ENCODE measurements around the gene PCAT6. TPM values are rescaled to one million over a fixed set of nuclear protein-coding genes. Genes with fewer than 3 reads are reported as not detected.

PCAT6 gene
- total RNA-seq, 6 experiments from 2014 or later, result 0.49 to 0.86 TPM; not detected in 4

DNA sequence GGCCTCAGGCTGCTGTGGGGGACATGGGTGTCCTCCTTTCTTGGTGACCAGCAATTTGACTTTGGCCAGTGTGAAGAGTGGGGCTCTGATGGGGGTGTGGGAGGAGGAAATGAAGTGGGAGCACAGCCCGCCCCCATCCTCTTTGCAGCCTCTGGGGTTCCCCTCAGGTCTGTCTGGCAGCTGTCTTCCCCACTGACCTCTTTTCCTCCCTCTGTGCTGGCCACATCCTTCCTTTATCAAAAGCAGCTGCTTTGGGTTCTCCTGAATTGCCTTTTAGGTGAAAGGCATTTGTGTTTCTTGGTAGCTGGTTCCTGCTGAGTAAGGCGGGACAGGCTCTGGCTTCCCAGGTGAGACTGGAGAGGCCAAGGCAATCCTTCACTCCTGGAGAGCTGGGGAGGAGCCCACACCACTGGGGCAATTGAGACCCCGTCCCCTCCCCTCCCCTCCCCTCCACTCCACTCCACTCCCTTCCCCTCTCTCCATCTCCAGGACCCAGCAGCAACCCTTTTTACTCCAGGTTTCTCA, 24.9 kb downstream of the PCAT6 start:
- intact Hi-C loops (cut with DNase I), result no loop called here
- ATAC-seq, result no peak
- DNase-seq, result no peak
- H3K36me3 ChIP-seq, result no peaks in the 10 kb centered on the region
- no peaks in the 10 kb centered on the region for H3K9me3 ChIP-seq
- H3K4me1 ChIP-seq, result no peaks in the 10 kb centered on the region
- TF ChIP-seq, protein P1, sequence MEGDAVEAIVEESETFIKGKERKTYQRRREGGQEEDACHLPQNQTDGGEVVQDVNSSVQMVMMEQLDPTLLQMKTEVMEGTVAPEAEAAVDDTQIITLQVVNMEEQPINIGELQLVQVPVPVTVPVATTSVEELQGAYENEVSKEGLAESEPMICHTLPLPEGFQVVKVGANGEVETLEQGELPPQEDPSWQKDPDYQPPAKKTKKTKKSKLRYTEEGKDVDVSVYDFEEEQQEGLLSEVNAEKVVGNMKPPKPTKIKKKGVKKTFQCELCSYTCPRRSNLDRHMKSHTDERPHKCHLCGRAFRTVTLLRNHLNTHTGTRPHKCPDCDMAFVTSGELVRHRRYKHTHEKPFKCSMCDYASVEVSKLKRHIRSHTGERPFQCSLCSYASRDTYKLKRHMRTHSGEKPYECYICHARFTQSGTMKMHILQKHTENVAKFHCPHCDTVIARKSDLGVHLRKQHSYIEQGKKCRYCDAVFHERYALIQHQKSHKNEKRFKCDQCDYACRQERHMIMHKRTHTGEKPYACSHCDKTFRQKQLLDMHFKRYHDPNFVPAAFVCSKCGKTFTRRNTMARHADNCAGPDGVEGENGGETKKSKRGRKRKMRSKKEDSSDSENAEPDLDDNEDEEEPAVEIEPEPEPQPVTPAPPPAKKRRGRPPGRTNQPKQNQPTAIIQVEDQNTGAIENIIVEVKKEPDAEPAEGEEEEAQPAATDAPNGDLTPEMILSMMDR (IDR thresholded peaks at IDR 0.05), result no peak
- no peak for TF ChIP-seq POLR2A (IDR thresholded peaks at IDR 0.05)
- no peak overlapping the region for H3K4me3 ChIP-seq
- no peaks in the 10 kb centered on the region for H3K27me3 ChIP-seq
- H3K27ac ChIP-seq, result no peak overlapping the region
- WGBS (ENCODE audit: insufficient coverage, low coverage, low lambda C conversion rate, missing lambda C conversion rate), result 30% methylated on average over 2 of the region's 3 CpGs

DNA sequence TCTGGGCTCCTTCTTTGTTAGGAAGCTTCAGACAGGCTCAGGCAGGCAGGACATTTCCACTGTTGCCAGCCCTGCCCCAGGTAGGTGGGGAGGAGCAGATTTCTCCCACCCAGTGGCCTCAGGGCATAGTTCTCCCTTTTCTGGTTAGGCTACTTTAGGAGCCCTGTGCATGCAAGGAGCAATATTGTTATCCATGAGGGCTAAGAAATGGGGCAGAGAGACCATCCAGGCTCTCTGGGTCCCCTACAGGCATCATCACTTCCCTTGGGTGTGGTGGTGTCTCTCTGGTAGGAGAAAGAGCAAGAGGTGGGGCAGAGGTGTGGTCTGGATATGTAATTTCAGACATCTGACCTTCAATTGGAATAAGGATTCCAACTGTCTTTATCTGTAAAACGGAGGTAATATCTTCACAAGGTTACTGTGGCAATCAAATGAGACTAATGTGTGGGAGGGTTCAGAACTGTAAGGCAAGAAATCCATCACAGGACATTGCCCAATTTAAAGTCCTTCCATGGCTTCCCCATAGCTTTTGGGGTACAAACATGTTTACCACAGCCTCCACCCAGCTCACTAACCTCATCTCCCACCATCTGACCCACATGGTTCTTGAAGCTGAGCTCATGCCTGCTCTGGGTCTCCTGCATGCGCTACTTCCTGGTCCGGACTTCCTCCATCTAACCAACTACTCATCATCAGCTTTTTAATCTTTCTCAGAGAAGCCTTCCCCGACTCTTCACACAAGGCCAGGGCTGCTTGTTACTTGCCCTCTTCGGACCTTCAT, 26.1 kb downstream of the PCAT6 start:
- no peak overlapping the region for H3K4me3 ChIP-seq
- intact Hi-C loops (cut with DNase I), result no loop called here
- H3K27ac ChIP-seq, result no peak overlapping the region
- H3K4me1 ChIP-seq, result no peaks in the 10 kb centered on the region
- TF ChIP-seq, protein P1 (IDR thresholded peaks at IDR 0.05), result no peak
- TF ChIP-seq POLR2A (IDR thresholded peaks at IDR 0.05), result no peak
- H3K36me3 ChIP-seq, result no peaks in the 10 kb centered on the region
- WGBS (ENCODE audit: insufficient coverage, low coverage, low lambda C conversion rate, missing lambda C conversion rate), result 51% methylated on average over 5 of the region's 5 CpGs
- no peaks in the 10 kb centered on the region for H3K27me3 ChIP-seq
- peak in 1 of 4 donors; percentile 56 for ATAC-seq
- DNase-seq, result no peak
- H3K9me3 ChIP-seq, result no peaks in the 10 kb centered on the region

DNA sequence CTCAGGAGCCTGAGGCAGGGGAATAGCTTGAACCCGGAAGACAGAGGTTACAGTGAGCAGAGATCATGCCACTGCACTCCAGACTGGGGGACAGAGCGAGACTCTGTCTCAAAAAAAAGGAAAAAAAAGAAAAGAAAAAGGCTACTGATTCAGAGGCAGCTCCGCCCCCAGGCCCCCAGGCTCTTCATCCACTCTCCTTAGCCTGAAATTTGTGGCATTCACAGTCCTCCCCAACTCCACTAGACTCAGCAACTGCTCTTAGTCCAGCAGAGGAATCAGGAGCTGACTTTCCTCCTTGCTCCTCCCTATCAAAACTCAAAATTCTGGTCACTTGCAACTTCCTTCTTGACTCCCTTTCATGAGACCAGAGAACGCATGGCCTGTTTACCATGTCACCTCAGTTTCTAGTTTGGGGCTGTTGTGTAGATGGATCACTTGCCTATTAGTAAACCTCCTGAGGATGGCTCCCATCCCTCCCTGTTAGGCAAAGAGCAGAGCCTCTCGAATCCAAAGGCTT, 27.1 kb downstream of the PCAT6 start:
- DNase-seq (no peak), ATAC-seq (no peak)
- Histone ChIP-seq H3K9me3 (no peaks in the 10 kb centered on the region), H3K27ac (no peak overlapping the region), H3K27me3 (no peaks in the 10 kb centered on the region), H3K4me3 (no peak overlapping the region), H3K4me1 (no peaks in the 10 kb centered on the region), H3K36me3 (no peaks in the 10 kb centered on the region)
- intact Hi-C loops (cut with DNase I), result no loop called here
- 51% methylated on average over 4 of the region's 5 CpGs for WGBS (ENCODE audit: insufficient coverage, low coverage, low lambda C conversion rate, missing lambda C conversion rate)
- TF ChIP-seq, protein P1 (IDR thresholded peaks at IDR 0.05), result no peak
- TF ChIP-seq POLR2A (IDR thresholded peaks at IDR 0.05), result no peak

DNA sequence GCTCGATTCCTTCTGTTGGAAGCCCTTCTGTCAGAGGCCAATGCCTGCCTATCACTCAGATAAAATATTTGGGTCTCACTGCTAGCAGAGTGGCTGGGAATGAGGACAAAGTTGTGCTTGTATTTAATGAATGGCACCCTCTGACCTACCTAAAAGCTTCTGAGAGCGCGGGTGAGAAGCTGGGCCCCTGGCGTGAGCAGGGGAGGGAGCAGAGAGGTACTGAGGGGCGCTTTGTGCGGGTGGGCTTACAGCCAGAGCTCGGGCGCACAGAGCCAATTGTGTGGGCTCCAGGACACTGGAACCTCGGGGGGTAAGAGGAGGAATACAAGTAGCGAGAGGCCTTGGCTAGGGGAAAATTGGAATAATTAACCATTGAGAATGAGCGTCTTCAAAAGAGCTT, 32.3 kb downstream of the PCAT6 start:
- no peaks in the 10 kb centered on the region for H3K36me3 ChIP-seq
- intact Hi-C loops (cut with DNase I), result no loop called here
- H3K27ac ChIP-seq, result no peak overlapping the region
- TF ChIP-seq POLR2A (IDR thresholded peaks at IDR 0.05), result no peak
- TF ChIP-seq, protein P1 (IDR thresholded peaks at IDR 0.05), result no peak
- H3K9me3 ChIP-seq, result no peaks in the 10 kb centered on the region
- no peaks in the 10 kb centered on the region for H3K27me3 ChIP-seq
- DNase-seq, result no peak
- ATAC-seq, result no peak
- H3K4me1 ChIP-seq, result peaks cover 0 to 5% (median 0%) of the 10 kb centered on the region in 4 donors
- no peak overlapping the region for H3K4me3 ChIP-seq
- WGBS (ENCODE audit: insufficient coverage, low coverage, low lambda C conversion rate, missing lambda C conversion rate), result 95% methylated on average over 10 of the region's 11 CpGs
